ENCODE measurements around the gene ITM2C.
A peak's percentile ranks its signal among the peaks of the same experiment; 100 is the strongest.

The ITM2C gene

GRCh38 chr2:230871361-230872150 lies 6.8 kb downstream of the ITM2C start:
- Histone ChIP-seq H3K9ac (ENCODE audit: low read length) (peak overlapping the region; percentile 11), H3K4me3 (ENCODE audit: low read length) (peak overlapping the region; percentile 36), H3K4me1 (ENCODE audit: control insufficient read depth, insufficient read depth, low read length) (peaks cover 48% of the 10 kb centered on the region), H3K27ac (ENCODE audit: low read depth, low read length) (peak overlapping the region; percentile 78), H3K27me3 (ENCODE audit: control insufficient read depth, insufficient read depth, low read length) (no peaks in the 10 kb centered on the region), H3K36me3 (ENCODE audit: control insufficient read depth, insufficient read depth, low read length) (peaks cover 11% of the 10 kb centered on the region)

- H3K9ac ChIP-seq (ENCODE audit: low read length): no peak overlapping the region
- peaks cover 11% of the 10 kb centered on the region for H3K36me3 ChIP-seq (ENCODE audit: control insufficient read depth, insufficient read depth, low read length)
- H3K27me3 ChIP-seq (ENCODE audit: control insufficient read depth, insufficient read depth, low read length): no peaks in the 10 kb centered on the region
- H3K4me3 ChIP-seq (ENCODE audit: low read length): no peak overlapping the region
- H3K4me1 ChIP-seq (ENCODE audit: control insufficient read depth, insufficient read depth, low read length): peaks cover 40% of the 10 kb centered on the region
- H3K27ac ChIP-seq (ENCODE audit: low read depth, low read length): peak overlapping the region; percentile 78
Measured at GRCh38 chr2:230872151-230872967, 7.6 kb downstream of the ITM2C start.

DNA sequence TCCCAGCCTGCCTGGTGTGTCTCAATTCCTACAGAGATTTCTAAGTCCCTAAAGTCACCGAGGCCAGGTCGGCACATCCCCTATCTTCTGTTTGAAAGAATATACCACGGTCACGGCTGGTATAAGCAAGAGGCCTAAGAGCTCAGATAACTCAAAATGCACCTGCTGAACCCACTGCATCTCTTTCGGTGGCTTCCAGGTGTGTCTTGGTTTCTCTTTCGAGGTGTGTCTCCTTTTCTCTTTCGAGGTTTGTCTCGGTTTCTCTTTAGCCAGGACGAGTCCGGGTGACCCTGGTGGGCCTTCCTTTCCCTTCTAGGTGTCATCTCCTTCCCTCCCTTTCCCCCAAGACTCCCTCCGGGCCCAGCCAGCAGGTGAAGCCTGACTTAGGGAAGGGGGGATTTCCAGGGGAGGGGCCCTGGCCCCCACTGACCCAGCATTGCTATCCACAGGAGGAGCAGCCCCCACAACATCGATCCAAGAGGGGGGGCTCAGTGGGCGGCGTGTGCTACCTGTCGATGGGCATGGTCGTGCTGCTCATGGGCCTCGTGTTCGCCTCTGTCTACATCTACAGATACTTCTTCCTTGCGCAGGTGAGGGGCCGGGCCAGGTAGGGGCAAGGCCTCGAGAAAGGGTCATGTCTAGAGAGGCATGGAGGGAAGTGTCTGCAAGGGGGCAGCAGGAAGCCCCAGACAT lies 8.4 kb downstream of the ITM2C start:
- H3K36me3 ChIP-seq (ENCODE audit: control insufficient read depth, insufficient read depth, low read length): peaks cover 11% of the 10 kb centered on the region
- no peak overlapping the region for H3K4me3 ChIP-seq (ENCODE audit: low read length)
- no peak overlapping the region for H3K9ac ChIP-seq (ENCODE audit: low read length)
- H3K27ac ChIP-seq (ENCODE audit: low read depth, low read length): peak overlapping the region; percentile 25
- H3K4me1 ChIP-seq (ENCODE audit: control insufficient read depth, insufficient read depth, low read length): peaks cover 38% of the 10 kb centered on the region
- no peaks in the 10 kb centered on the region for H3K27me3 ChIP-seq (ENCODE audit: control insufficient read depth, insufficient read depth, low read length)

DNA sequence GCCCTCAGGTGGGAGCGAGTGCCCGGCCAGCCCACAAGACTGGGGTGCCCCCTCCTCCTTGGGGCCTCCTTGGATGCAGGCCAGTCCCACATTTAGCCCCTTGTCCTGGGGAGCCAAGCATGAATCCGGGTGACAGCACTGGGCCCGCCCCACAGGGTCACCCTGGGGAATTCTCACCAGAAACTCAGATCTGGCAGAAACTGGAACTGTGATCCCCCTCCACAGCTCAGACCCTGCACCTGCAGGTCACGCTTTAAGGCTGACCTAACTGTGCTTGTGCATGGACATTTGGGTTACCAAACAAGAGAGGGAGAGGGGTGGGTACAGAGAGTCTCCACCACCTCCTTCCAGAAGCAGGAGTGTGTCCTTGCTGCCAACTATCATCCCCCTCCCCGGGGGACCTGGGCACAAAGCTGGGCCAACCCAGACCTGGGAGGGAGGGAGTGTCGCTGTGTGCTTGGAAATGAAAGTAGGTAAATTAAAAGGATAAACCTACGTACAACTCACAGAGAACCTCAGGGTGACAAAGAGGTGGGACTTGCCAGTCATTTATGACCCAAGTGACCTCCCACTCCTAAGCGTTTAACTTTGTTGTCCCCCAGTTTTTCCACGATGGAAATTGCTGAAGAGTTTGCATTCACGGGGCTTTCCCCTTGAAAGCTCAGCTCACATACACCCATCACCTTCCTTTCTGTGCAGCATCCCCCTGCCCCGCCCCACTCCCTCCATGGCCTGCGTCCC lies 9.1 kb downstream of the ITM2C start:
- Histone ChIP-seq H3K27ac (ENCODE audit: low read depth, low read length) (no peak overlapping the region), H3K4me1 (ENCODE audit: control insufficient read depth, insufficient read depth, low read length) (peaks cover 31% of the 10 kb centered on the region), H3K9ac (ENCODE audit: low read length) (no peak overlapping the region), H3K4me3 (ENCODE audit: low read length) (no peak overlapping the region), H3K27me3 (ENCODE audit: control insufficient read depth, insufficient read depth, low read length) (no peaks in the 10 kb centered on the region), H3K36me3 (ENCODE audit: control insufficient read depth, insufficient read depth, low read length) (peaks cover 15% of the 10 kb centered on the region)

DNA sequence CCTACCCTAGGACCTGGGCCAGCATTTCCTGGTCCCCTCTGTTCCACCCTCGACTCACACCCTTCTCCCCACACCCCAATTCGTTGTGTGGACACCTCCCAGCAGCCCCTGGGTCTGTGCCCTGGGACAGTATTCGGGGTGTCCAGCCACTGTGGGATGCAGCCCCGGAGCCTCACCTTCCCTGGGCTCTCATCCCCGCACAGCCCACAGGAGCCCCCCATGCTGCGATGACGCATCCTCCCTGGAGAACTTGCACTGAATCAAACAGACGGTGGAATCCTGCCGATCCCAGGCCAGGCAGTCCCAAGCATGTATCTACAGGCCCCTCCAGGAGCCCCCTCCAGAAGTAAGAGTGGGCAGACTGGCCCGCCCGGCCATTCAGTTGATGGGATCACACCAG lies 9.7 kb downstream of the ITM2C start:
- no peak overlapping the region for H3K4me3 ChIP-seq (ENCODE audit: low read length)
- H3K36me3 ChIP-seq (ENCODE audit: control insufficient read depth, insufficient read depth, low read length): peaks cover 19% of the 10 kb centered on the region
- H3K9ac ChIP-seq (ENCODE audit: low read length): no peak overlapping the region
- H3K27ac ChIP-seq (ENCODE audit: low read depth, low read length): no peak overlapping the region
- peaks cover 25% of the 10 kb centered on the region for H3K4me1 ChIP-seq (ENCODE audit: control insufficient read depth, insufficient read depth, low read length)
- no peaks in the 10 kb centered on the region for H3K27me3 ChIP-seq (ENCODE audit: control insufficient read depth, insufficient read depth, low read length)

- no peak overlapping the region for H3K27ac ChIP-seq (ENCODE audit: low read depth, low read length)
- no peaks in the 10 kb centered on the region for H3K27me3 ChIP-seq (ENCODE audit: control insufficient read depth, insufficient read depth, low read length)
- H3K36me3 ChIP-seq (ENCODE audit: control insufficient read depth, insufficient read depth, low read length): peaks cover 19% of the 10 kb centered on the region
- no peak overlapping the region for H3K9ac ChIP-seq (ENCODE audit: low read length)
- H3K4me1 ChIP-seq (ENCODE audit: control insufficient read depth, insufficient read depth, low read length): peaks cover 23% of the 10 kb centered on the region
- no peak overlapping the region for H3K4me3 ChIP-seq (ENCODE audit: low read length)
Measured at GRCh38 chr2:230874876-230875275, 10.1 kb downstream of the ITM2C start.

DNA sequence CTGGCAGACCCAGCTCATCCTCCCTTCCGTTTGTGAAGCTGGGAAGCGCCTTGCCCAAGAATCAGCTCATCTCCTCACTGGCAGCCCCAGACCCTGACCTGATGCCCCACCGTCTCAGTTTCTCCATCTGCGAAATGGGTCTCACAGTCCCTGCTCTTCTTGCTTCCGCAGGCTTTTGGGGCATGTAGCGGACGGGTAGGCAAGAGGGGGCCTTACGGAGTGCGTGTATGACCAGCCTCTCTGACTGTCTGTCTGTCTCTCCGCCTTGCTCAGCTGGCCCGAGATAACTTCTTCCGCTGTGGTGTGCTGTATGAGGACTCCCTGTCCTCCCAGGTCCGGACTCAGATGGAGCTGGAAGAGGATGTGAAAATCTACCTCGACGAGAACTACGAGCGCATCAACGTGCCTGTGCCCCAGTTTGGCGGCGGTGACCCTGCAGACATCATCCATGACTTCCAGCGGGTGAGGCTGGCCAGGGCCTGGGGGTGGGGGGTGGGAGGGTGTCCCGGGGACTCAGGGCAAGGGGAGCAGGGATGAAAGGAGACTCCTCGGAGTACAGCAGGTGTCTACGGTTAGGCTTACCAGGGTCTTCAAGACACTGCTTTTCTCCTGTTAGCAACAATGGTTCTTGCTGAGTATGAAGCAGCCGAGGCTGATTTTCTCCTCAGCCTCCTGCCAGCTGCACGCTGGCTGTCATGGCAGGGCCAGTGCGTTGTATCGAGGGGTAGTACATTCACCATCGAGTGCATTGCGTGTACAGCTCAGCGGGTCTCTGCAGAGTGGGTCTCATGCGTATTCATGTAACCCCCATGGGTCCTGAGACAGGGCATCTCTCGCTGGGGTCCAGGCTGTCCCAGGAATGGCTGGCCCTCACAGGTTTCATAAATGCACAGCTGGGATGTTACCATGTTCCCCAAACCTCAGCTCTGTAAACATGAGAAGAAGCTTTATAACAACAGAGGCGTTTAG lies 10.9 kb downstream of the ITM2C start:
- H3K36me3 ChIP-seq (ENCODE audit: control insufficient read depth, insufficient read depth, low read length): peaks cover 19% of the 10 kb centered on the region
- H3K27ac ChIP-seq (ENCODE audit: low read depth, low read length): no peak overlapping the region
- H3K4me1 ChIP-seq (ENCODE audit: control insufficient read depth, insufficient read depth, low read length): peaks cover 16% of the 10 kb centered on the region
- H3K9ac ChIP-seq (ENCODE audit: low read length): no peak overlapping the region
- no peaks in the 10 kb centered on the region for H3K27me3 ChIP-seq (ENCODE audit: control insufficient read depth, insufficient read depth, low read length)
- no peak overlapping the region for H3K4me3 ChIP-seq (ENCODE audit: low read length)

GRCh38 chr2:230877116-230877758 lies 12.5 kb downstream of the ITM2C start:
- no peak overlapping the region for H3K4me3 ChIP-seq (ENCODE audit: low read length)
- H3K27ac ChIP-seq (ENCODE audit: low read depth, low read length): no peak overlapping the region
- H3K9ac ChIP-seq (ENCODE audit: low read length): no peak overlapping the region
- H3K4me1 ChIP-seq (ENCODE audit: control insufficient read depth, insufficient read depth, low read length): peaks cover 2% of the 10 kb centered on the region
- H3K36me3 ChIP-seq (ENCODE audit: control insufficient read depth, insufficient read depth, low read length): peaks cover 19% of the 10 kb centered on the region
- H3K27me3 ChIP-seq (ENCODE audit: control insufficient read depth, insufficient read depth, low read length): no peaks in the 10 kb centered on the region

DNA sequence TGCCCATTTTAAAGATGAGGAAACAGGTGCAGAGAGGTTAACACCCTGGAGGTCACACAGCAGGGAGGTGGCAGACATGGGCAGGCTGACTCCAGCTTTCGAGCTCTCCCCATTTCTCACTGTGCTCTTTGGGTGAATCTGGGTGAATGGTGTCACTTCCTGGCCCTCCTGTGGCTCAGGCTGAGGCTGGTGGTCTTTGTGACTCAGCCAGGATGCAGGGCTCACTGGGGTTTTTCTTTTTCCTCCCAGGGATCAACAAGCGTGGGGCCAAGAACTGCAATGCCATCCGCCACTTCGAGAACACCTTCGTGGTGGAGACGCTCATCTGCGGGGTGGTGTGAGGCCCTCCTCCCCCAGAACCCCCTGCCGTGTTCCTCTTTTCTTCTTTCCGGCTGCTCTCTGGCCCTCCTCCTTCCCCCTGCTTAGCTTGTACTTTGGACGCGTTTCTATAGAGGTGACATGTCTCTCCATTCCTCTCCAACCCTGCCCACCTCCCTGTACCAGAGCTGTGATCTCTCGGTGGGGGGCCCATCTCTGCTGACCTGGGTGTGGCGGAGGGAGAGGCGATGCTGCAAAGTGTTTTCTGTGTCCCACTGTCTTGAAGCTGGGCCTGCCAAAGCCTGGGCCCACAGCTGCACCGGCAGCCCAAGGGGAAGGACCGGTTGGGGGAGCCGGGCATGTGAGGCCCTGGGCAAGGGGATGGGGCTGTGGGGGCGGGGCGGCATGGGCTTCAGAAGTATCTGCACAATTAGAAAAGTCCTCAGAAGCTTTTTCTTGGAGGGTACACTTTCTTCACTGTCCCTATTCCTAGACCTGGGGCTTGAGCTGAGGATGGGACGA lies 13.2 kb downstream of the ITM2C start:
- Histone ChIP-seq H3K9ac (ENCODE audit: low read length) (peak overlapping the region; percentile 27), H3K4me3 (ENCODE audit: low read length) (no peak overlapping the region), H3K27ac (ENCODE audit: low read depth, low read length) (no peak overlapping the region), H3K36me3 (ENCODE audit: control insufficient read depth, insufficient read depth, low read length) (peaks cover 19% of the 10 kb centered on the region), H3K4me1 (ENCODE audit: control insufficient read depth, insufficient read depth, low read length) (no peaks in the 10 kb centered on the region), H3K27me3 (ENCODE audit: control insufficient read depth, insufficient read depth, low read length) (no peaks in the 10 kb centered on the region)

DNA sequence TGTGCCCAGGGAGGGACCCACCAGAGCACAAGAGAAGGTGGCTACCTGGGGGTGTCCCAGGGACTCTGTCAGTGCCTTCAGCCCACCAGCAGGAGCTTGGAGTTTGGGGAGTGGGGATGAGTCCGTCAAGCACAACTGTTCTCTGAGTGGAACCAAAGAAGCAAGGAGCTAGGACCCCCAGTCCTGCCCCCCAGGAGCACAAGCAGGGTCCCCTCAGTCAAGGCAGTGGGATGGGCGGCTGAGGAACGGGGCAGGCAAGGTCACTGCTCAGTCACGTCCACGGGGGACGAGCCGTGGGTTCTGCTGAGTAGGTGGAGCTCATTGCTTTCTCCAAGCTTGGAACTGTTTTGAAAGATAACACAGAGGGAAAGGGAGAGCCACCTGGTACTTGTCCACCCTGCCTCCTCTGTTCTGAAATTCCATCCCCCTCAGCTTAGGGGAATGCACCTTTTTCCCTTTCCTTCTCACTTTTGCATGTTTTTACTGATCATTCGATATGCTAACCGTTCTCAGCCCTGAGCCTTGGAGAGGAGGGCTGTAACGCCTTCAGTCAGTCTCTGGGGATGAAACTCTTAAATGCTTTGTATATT lies 14.0 kb downstream of the ITM2C start:
- H3K27me3 ChIP-seq (ENCODE audit: control insufficient read depth, insufficient read depth, low read length): no peaks in the 10 kb centered on the region
- peak overlapping the region; percentile 27 for H3K9ac ChIP-seq (ENCODE audit: low read length)
- no peak overlapping the region for H3K4me3 ChIP-seq (ENCODE audit: low read length)
- H3K36me3 ChIP-seq (ENCODE audit: control insufficient read depth, insufficient read depth, low read length): peaks cover 19% of the 10 kb centered on the region
- no peaks in the 10 kb centered on the region for H3K4me1 ChIP-seq (ENCODE audit: control insufficient read depth, insufficient read depth, low read length)
- no peak overlapping the region for H3K27ac ChIP-seq (ENCODE audit: low read depth, low read length)
